ENCODE results near the gene GET3. TPM values are rescaled to one million over a fixed set of nuclear protein-coding genes. Genes with fewer than 3 reads are reported as not detected.

Gene GET3
- polyA plus RNA-seq, 2 of the 4 experiments (the other 2 are of a cell fraction), result 87.0 to 91.7 TPM

DNA sequence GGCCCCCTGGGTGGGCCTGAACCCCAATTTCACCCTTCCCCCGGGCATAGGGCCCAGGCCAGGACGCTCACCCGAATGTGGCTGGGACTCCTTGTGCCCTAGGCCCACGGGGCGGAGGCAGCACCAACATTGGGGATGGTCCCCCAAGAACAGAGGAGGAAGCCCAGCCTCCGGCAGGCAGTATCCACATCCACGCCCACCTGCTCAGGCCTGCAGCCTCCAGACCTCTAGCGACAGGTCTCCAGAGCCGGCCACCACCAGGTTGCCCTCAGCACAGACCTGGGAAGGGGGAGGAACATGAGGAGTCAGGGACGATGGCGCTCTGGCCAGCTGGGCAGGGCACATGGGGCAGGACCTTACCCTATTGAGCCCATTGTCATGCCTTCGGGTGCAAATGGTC lies 48.3 kb upstream of the GET3 start:
- POLR2A ChIA-PET, result no interaction called here
- FAIRE-seq (no peak), DNase-seq (ENCODE audit: low read depth in 1 of 2, low spot score in 1 of 2) (no peak), ATAC-seq (no peak)
- Histone ChIP-seq H3K27ac (no peak overlapping the region), H3K4me2 (no peak overlapping the region), H3K4me1 (no peaks in the 10 kb centered on the region), H3K9me3 (no peaks in the 10 kb centered on the region), H3K4me3 (no peak overlapping the region)
- TF ChIP-seq EP300 (IDR thresholded peaks at IDR 0.05) (no peak), TP53 (CRISPR knock-in tag; IDR thresholded peaks at IDR 0.05) (no peak), CHD4 (IDR thresholded peaks at IDR 0.05; ENCODE audit: borderline replicate concordance) (no peak)
- whole genome bisulfite sequencing (ENCODE audit: missing lambda C conversion rate), result 85% methylated on average over 10 of the region's 12 CpGs
- CTCF ChIA-PET, result no interaction called here

DNA sequence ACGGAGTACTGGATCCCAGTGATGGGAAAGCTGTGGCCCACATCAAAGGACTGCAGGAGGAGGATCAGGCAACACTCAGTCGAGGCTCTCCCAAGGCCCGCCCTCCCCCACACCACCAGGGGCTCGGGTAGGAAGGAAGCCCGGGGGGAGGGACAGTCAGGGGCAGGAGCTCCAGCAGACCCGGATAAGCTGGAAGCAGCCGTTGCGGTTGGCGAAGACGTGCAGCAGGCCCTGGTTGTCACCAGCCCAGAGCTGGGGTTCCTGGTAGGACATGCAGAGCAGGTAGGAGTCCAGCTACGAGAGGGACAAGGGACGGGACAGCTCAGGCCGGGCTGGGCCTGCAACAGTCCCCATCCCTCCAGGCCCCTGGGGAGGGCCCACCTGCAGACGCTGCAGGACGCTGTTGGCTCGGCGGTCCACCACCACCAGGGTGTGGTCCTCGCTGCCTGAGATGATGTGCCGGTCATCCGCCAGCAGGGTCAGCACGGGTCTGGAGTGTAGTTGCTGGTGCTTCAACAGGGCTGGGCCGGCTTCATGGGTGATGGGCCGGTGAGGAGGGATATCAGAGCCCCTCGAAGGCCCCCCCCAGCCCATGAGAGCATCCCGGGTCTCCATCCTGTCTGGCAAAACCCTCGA lies 47.6 kb upstream of the GET3 start:
- no peak; a peak in 1 of 6 replicates for ATAC-seq
- TF ChIP-seq, protein P1, sequence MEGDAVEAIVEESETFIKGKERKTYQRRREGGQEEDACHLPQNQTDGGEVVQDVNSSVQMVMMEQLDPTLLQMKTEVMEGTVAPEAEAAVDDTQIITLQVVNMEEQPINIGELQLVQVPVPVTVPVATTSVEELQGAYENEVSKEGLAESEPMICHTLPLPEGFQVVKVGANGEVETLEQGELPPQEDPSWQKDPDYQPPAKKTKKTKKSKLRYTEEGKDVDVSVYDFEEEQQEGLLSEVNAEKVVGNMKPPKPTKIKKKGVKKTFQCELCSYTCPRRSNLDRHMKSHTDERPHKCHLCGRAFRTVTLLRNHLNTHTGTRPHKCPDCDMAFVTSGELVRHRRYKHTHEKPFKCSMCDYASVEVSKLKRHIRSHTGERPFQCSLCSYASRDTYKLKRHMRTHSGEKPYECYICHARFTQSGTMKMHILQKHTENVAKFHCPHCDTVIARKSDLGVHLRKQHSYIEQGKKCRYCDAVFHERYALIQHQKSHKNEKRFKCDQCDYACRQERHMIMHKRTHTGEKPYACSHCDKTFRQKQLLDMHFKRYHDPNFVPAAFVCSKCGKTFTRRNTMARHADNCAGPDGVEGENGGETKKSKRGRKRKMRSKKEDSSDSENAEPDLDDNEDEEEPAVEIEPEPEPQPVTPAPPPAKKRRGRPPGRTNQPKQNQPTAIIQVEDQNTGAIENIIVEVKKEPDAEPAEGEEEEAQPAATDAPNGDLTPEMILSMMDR (IDR thresholded peaks at IDR 0.05), result no peak
- no peak for TF ChIP-seq BHLHE40 (IDR thresholded peaks at IDR 0.05; ENCODE audit: low read depth, low read length)
- TF ChIP-seq CBX8 (IDR thresholded peaks at IDR 0.05), result no peak
- TF ChIP-seq EHMT2 (IDR thresholded peaks at IDR 0.05; ENCODE audit: low read depth), result no peak
- TF ChIP-seq POLR2A (IDR thresholded peaks at IDR 0.05; ENCODE audit: low read length), result no peak
- TF ChIP-seq, protein P2, sequence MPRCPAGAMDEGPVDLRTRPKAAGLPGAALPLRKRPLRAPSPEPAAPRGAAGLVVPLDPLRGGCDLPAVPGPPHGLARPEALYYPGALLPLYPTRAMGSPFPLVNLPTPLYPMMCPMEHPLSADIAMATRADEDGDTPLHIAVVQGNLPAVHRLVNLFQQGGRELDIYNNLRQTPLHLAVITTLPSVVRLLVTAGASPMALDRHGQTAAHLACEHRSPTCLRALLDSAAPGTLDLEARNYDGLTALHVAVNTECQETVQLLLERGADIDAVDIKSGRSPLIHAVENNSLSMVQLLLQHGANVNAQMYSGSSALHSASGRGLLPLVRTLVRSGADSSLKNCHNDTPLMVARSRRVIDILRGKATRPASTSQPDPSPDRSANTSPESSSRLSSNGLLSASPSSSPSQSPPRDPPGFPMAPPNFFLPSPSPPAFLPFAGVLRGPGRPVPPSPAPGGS (IDR thresholded peaks at IDR 0.05), result no peak
- no peak for TF ChIP-seq NFE2L2 (conservative IDR thresholded peaks at IDR 0.05; ENCODE audit: low read length)
- TF ChIP-seq, protein P3, sequence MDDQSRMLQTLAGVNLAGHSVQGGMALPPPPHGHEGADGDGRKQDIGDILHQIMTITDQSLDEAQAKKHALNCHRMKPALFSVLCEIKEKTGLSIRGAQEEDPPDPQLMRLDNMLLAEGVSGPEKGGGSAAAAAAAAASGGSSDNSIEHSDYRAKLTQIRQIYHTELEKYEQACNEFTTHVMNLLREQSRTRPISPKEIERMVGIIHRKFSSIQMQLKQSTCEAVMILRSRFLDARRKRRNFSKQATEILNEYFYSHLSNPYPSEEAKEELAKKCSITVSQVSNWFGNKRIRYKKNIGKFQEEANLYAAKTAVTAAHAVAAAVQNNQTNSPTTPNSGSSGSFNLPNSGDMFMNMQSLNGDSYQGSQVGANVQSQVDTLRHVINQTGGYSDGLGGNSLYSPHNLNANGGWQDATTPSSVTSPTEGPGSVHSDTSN (IDR thresholded peaks at IDR 0.05), result no peak
- no peak for TF ChIP-seq CHD4 (IDR thresholded peaks at IDR 0.05; ENCODE audit: borderline replicate concordance)
- no peak for TF ChIP-seq FOSB (CRISPR knock-in tag; IDR thresholded peaks at IDR 0.05)
- TF ChIP-seq EHF (CRISPR knock-in tag; IDR thresholded peaks at IDR 0.05), result no peak
- TF ChIP-seq MAZ (IDR thresholded peaks at IDR 0.05; ENCODE audit: borderline replicate concordance, low read depth, low read length), result no peak
- TF ChIP-seq ZFP36 (IDR thresholded peaks at IDR 0.05; ENCODE audit: borderline replicate concordance, partially characterized antibody), result no peak
- no peak for TF ChIP-seq RNF2 (IDR thresholded peaks at IDR 0.05; ENCODE audit: borderline replicate concordance, low read depth)
- TF ChIP-seq, protein P4, sequence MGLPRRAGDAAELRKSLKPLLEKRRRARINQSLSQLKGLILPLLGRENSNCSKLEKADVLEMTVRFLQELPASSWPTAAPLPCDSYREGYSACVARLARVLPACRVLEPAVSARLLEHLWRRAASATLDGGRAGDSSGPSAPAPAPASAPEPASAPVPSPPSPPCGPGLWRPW (IDR thresholded peaks at IDR 0.05), result no peak
- TF ChIP-seq, protein P5, sequence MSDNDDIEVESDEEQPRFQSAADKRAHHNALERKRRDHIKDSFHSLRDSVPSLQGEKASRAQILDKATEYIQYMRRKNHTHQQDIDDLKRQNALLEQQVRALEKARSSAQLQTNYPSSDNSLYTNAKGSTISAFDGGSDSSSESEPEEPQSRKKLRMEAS (IDR thresholded peaks at IDR 0.05), result no peak
- DNase-seq (ENCODE audit: low read depth in 1 of 2, low spot score in 1 of 2), result no peak
- ChIA-PET POLR2A (no interaction called here), CTCF (interaction anchor here (0.8 kb wide), 1 partner anchor 84 kb away, joined by 3 read pairs; no protein-coding TSS in a partner anchor)
- H3K27ac ChIP-seq, result no peak overlapping the region
- H3K4me2 ChIP-seq, result no peak overlapping the region
- 92% methylated on average over 18 of the region's 26 CpGs for WGBS (ENCODE audit: missing lambda C conversion rate)
- H3K4me3 ChIP-seq, result no peak overlapping the region
- no peaks in the 10 kb centered on the region; the same call in 2 of the 3 replicates for H3K4me1 ChIP-seq
- no peak for FAIRE-seq
- no peaks in the 10 kb centered on the region for H3K9me3 ChIP-seq

DNA sequence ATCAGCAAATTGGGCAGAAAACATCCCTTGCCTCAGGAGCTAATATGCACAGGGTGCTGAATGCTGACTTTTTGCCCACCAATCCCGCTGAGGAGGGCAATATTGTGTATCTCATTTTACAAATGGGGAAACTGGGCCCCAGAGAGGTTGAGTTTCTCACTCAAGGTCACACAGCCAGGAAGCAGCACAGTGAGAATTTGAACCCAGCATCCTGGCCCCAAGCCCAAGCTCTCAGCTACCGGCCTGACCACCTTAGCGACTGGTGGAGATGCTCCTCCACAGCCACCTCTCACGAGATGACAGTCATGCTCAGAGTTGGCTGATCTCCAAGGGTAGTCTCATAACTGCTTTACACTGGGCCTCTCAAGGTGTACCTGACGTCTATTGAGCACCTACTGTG lies 44.3 kb upstream of the GET3 start:
- no peaks in the 10 kb centered on the region for H3K9me3 ChIP-seq
- H3K4me3 ChIP-seq, result no peak overlapping the region
- peaks cover 5% of the 10 kb centered on the region; the same call in 1 of the 3 replicates for H3K4me1 ChIP-seq
- ATAC-seq (no peak), DNase-seq (ENCODE audit: low read depth in 1 of 2, low spot score in 1 of 2) (no peak), FAIRE-seq (no peak)
- TF ChIP-seq RNF2 (IDR thresholded peaks at IDR 0.05; ENCODE audit: borderline replicate concordance, low read depth) (no peak), BHLHE40 (IDR thresholded peaks at IDR 0.05; ENCODE audit: low read depth, low read length) (no peak)
- TF ChIP-seq, protein P2 (IDR thresholded peaks at IDR 0.05), result no peak
- ChIA-PET POLR2A (no interaction called here), CTCF (no interaction called here)
- no peak overlapping the region for H3K4me2 ChIP-seq
- WGBS (ENCODE audit: missing lambda C conversion rate), result 90% methylated on average over 5 of the region's 5 CpGs
- no peak overlapping the region for H3K27ac ChIP-seq

Measured in A549 (cell line).